Esophagus muscularis mucosa (tissue), 4 donors: ENCODE results near the gene HAAO.

Experiments
- CTCF ChIP-seq, 3 experiments: fragments of 200-600 bp in 2 of 3; fragments of 450-650 bp in 1 of 3; sonication (generic) in 2 of 3; IDR thresholded peaks; one replicate each; pipeline ENCODE4 v1.5.1; 2017 to 2019; ENCODE audit warnings: antibody characterized with exemption in 3 of 3, mild to moderate bottlenecking in 2 of 3, moderate library complexity in 1 of 3
- EP300 ChIP-seq: sonication (generic); formaldehyde crosslinking; IDR thresholded peaks from one replicate; pipeline ENCODE4 v1.6.1; 2017; ENCODE audit warnings: antibody characterized with exemption
- POLR2A ChIP-seq: fragments of 450-650 bp; IDR thresholded peaks from one replicate; pipeline ENCODE4 v1.6.1; 2017; ENCODE audit warnings: antibody characterized with exemption, moderate library complexity, mild to moderate bottlenecking, low read depth
- POLR2AphosphoS5 ChIP-seq, 2 donors: sonication (generic); formaldehyde crosslinking; IDR thresholded peaks; one replicate each; pipeline ENCODE4 v1.6.1; 2017; ENCODE audit warnings: antibody characterized with exemption in 2 of 2

- TF ChIP-seq POLR2AphosphoS5 (IDR thresholded peaks at IDR 0.05) = no peak
- no peak for TF ChIP-seq CTCF (IDR thresholded peaks at IDR 0.05)
- no peak for TF ChIP-seq EP300
- TF ChIP-seq POLR2A = no peak
Measured at GRCh38 chr2:42742740-42743658, 49.4 kb downstream of the HAAO start.
